DND-41 (cell line): ENCODE data around the gene PRSS23.

Source experiments
- EZH2 ChIP-seq: IDR thresholded peaks from 3 replicates; pipeline ENCODE4 v1.6.1; 2012; ENCODE audit warnings: borderline replicate concordance, low read depth, mild to moderate bottlenecking, moderate library complexity, low read length, inconsistent platforms; ENCODE audit not compliant: severe bottlenecking
- TF ChIP-seq, protein P1 (sequence below): IDR thresholded peaks from 2 replicates; pipeline ENCODE4 v1.5.1; 2012; ENCODE audit warnings: borderline replicate concordance, low read length, moderate library complexity, mild to moderate bottlenecking; ENCODE audit not compliant: poor library complexity, severe bottlenecking; ENCODE audit errors: extremely low read depth

DNA sequence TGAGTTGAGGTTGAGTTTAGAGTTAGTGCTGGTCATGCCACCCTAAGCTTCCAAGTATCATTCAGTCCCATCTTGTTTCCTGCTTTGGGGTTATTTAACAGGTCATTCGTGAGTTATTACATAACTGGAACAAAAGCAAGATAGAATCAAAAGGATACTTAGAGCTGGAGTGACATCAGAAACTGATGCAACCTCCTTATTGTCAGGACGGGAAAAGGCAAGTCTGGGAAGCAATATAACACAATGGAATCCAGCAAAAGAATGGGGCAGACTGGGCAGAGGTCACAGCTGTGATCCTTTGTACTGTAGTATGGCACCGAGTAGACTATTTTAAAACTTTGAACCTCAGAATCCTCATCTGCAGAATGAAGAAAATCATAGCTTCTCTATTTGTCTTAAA lies 4.4 kb upstream of the PRSS23 start:
- TF ChIP-seq, protein P1, sequence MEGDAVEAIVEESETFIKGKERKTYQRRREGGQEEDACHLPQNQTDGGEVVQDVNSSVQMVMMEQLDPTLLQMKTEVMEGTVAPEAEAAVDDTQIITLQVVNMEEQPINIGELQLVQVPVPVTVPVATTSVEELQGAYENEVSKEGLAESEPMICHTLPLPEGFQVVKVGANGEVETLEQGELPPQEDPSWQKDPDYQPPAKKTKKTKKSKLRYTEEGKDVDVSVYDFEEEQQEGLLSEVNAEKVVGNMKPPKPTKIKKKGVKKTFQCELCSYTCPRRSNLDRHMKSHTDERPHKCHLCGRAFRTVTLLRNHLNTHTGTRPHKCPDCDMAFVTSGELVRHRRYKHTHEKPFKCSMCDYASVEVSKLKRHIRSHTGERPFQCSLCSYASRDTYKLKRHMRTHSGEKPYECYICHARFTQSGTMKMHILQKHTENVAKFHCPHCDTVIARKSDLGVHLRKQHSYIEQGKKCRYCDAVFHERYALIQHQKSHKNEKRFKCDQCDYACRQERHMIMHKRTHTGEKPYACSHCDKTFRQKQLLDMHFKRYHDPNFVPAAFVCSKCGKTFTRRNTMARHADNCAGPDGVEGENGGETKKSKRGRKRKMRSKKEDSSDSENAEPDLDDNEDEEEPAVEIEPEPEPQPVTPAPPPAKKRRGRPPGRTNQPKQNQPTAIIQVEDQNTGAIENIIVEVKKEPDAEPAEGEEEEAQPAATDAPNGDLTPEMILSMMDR = no peak
- no peak for TF ChIP-seq EZH2
